OCI-LY1 (cell line): ENCODE measurements around the gene CEP85L.

Experiments used
- H2AFZ ChIP-seq: fragments of 200-600 bp; sonication (generic), shearing (Covaris generic); 2 replicates; pipeline ENCODE4 v1.6.0; 2014; ENCODE audit warnings: antibody characterized with exemption, mild to moderate bottlenecking, low read length
- H3F3A ChIP-seq: fragments of 200-600 bp; sonication (generic), shearing (Covaris generic); 2 replicates; pipeline ENCODE4 v1.6.0; 2014; ENCODE audit warnings: mild to moderate bottlenecking, antibody characterized with exemption, low read length, moderate library complexity; ENCODE audit not compliant: insufficient read depth
- H3K27ac ChIP-seq: fragments of 200-600 bp; sonication (generic); 2 replicates; pipeline ENCODE4 v1.5.1; 2014; ENCODE audit warnings: low read length, mixed run types, mild to moderate bottlenecking, low read depth; ENCODE audit not compliant: poor library complexity, severe bottlenecking
- H3K27me3 ChIP-seq: fragments of 200-600 bp; sonication (generic); 2 replicates; pipeline ENCODE4 v1.6.0; 2014; ENCODE audit warnings: antibody characterized with exemption, mild to moderate bottlenecking, low read length, moderate library complexity; ENCODE audit not compliant: insufficient read depth
- H3K36me3 ChIP-seq: fragments of 200-600 bp; sonication (generic); 2 replicates; pipeline ENCODE4 v1.6.1; 2014; ENCODE audit warnings: mild to moderate bottlenecking, antibody characterized with exemption, low read length, moderate library complexity, mixed read lengths; ENCODE audit not compliant: insufficient read depth
- H3K4me1 ChIP-seq: fragments of 200-600 bp; sonication (generic); 2 replicates; pipeline ENCODE4 v1.5.1; 2014; ENCODE audit warnings: mild to moderate bottlenecking, low read length, moderate library complexity; ENCODE audit not compliant: insufficient read depth, severe bottlenecking
- H3K4me2 ChIP-seq: fragments of 200-600 bp; sonication (generic), shearing (Covaris generic); 2 replicates; pipeline ENCODE4 v1.6.1; 2014; ENCODE audit warnings: low read length
- H3K4me3 ChIP-seq: fragments of 200-600 bp; sonication (generic); 2 replicates; pipeline ENCODE4 v1.5.1; 2014; ENCODE audit warnings: low read length, low read depth, mild to moderate bottlenecking, mixed read lengths; ENCODE audit not compliant: poor library complexity, severe bottlenecking
- H3K79me2 ChIP-seq: fragments of 200-600 bp; shearing (Covaris generic); 2 replicates; pipeline ENCODE4 v1.6.1; 2016; ENCODE audit warnings: mixed run types, low read length, mixed read lengths; ENCODE audit not compliant: insufficient read depth
- H3K9ac ChIP-seq: fragments of 200-600 bp; sonication (generic), shearing (Covaris generic); 2 replicates; pipeline ENCODE4 v1.6.1; 2014; ENCODE audit warnings: mild to moderate bottlenecking, low read length, mixed read lengths
- H3K9me2 ChIP-seq: fragments of 200-600 bp; sonication (generic), shearing (Covaris generic); 2 replicates; pipeline ENCODE4 v1.6.1; 2014; ENCODE audit warnings: low read depth, mild to moderate bottlenecking, low read length, mixed read lengths
- H3K9me3 ChIP-seq: fragments of 200-600 bp; shearing (Covaris generic); 2 replicates; pipeline ENCODE4 v1.6.1; 2014; ENCODE audit warnings: low read length, mixed read lengths
- H4K20me1 ChIP-seq: fragments of 200-600 bp; sonication (generic), shearing (Covaris generic); 2 replicates; pipeline ENCODE4 v1.6.0; 2016; ENCODE audit warnings: mild to moderate bottlenecking, low read length; ENCODE audit not compliant: insufficient read depth
- EZH2 ChIP-seq: fragments of 200-600 bp; sonication (generic), shearing (Covaris generic); IDR thresholded peaks from 2 replicates; pipeline ENCODE4 v1.8.0; 2017; ENCODE audit warnings: borderline replicate concordance, mixed run types, mild to moderate bottlenecking, antibody characterized with exemption, low read length, moderate library complexity, mixed read lengths
- TF ChIP-seq, protein P1 (sequence below): fragments of 200-600 bp; sonication (generic), shearing (Covaris generic); IDR thresholded peaks from 2 replicates; pipeline ENCODE4 v1.5.1; 2017; ENCODE audit warnings: mild to moderate bottlenecking, antibody characterized with exemption, low read length, moderate library complexity, mixed read lengths

The CEP85L gene

DNA sequence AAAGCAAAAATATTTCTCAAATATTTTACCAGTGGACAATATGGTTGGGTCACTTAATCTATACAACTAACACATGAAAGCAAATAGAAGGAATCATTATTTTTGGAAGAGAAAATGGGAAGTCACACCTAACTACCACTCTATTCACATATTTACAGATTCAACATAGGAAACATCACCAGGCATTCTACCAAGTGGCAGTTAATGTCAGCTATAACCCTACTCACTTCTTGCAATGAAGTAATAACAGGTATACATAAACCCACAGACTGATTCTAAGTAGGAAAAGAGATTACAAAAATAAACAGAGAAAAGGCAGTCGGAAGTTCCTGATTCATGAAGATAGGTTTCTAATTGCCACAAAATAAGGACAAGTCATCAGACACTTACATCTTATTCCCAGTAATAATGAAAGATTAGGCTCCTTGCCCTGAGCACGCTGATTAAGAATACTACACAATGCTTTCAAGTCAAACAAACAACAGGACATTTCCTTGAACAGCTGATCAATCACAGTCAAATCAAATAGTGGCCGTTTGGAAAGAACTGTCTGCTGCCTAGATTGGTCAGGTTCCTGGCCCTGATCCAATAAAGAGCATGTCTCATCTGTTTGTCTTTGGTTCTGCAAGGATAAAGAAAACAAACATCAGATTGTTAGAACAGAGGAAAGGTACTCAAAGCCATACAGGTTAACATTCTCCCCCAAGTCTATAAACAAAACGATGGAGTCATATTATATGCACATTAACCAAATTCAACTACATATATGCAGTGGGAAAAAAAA, 182.5 kb downstream of the CEP85L start:
- Histone ChIP-seq H3K4me3 (no peak overlapping the region), H3K4me2 (no peak overlapping the region), H3K9ac (no peak overlapping the region), H3K9me2 (no peaks in the 10 kb centered on the region), H3K79me2 (no peaks in the 10 kb centered on the region; the same call in 1 of the 2 replicates), H3K27me3 (no peaks in the 10 kb centered on the region), H4K20me1 (no peaks in the 10 kb centered on the region), H3K27ac (no peak overlapping the region), H3K36me3 (0 out of 2 replicates have a peak, but pooled peaks cover 4% of the 10 kb centered on the region), H2AFZ (no peak overlapping the region), H3K9me3 (no peaks in the 10 kb centered on the region), H3F3A (no peaks in the 10 kb centered on the region), H3K4me1 (no peaks in the 10 kb centered on the region)
- TF ChIP-seq, protein P1, sequence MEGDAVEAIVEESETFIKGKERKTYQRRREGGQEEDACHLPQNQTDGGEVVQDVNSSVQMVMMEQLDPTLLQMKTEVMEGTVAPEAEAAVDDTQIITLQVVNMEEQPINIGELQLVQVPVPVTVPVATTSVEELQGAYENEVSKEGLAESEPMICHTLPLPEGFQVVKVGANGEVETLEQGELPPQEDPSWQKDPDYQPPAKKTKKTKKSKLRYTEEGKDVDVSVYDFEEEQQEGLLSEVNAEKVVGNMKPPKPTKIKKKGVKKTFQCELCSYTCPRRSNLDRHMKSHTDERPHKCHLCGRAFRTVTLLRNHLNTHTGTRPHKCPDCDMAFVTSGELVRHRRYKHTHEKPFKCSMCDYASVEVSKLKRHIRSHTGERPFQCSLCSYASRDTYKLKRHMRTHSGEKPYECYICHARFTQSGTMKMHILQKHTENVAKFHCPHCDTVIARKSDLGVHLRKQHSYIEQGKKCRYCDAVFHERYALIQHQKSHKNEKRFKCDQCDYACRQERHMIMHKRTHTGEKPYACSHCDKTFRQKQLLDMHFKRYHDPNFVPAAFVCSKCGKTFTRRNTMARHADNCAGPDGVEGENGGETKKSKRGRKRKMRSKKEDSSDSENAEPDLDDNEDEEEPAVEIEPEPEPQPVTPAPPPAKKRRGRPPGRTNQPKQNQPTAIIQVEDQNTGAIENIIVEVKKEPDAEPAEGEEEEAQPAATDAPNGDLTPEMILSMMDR: no peak
- TF ChIP-seq EZH2: no peak

DNA sequence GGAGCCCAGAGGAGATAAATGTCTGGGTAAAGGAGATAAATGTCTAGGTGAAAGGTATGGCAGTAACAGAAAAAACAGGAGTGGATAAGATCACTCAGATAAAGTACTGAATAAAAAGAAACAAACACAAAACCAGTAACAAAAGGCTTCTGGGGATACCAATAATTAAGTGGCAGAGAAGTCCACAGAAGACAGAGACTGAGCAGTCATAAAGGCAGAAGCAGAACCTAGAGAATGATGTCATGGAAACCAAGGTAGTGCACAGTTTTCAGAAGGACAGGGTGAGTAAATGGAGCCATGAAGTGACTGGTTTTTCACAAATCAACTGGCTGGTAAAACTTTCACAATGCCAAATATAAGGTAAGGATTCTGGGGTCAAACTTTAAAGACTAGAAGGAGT, 184.2 kb downstream of the CEP85L start:
- Histone ChIP-seq H3K4me2 (no peak overlapping the region), H2AFZ (no peak overlapping the region), H3F3A (no peaks in the 10 kb centered on the region), H3K4me1 (no peaks in the 10 kb centered on the region), H3K27ac (no peak overlapping the region), H3K27me3 (no peaks in the 10 kb centered on the region), H3K9me2 (no peaks in the 10 kb centered on the region), H3K4me3 (no peak overlapping the region), H3K36me3 (0 out of 2 replicates have a peak, but pooled peaks cover 4% of the 10 kb centered on the region), H3K9ac (no peak overlapping the region), H3K79me2 (no peaks in the 10 kb centered on the region; the same call in 1 of the 2 replicates), H3K9me3 (no peaks in the 10 kb centered on the region), H4K20me1 (no peaks in the 10 kb centered on the region)
- TF ChIP-seq, protein P1: no peak
- no peak for TF ChIP-seq EZH2

DNA sequence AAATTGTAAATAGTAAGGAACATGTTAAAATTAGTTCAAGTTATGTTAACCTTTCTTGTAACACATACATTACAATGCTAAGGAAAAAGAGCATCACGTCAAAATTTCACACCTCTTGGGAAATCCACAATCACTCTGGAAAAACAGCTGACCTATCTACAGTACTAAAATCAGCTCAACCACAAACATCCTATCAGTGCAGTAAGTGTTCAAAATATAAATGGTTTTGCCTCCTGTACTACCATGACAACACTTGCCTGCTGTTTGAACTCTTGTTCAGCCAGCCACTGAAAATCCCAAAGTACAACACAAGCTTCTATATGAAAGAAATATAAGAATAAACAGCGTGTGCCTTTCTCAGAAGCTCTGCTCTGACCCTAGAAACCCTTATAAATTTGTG, 186.8 kb downstream of the CEP85L start:
- Histone ChIP-seq H2AFZ (no peak overlapping the region), H3F3A (no peaks in the 10 kb centered on the region), H3K4me3 (no peak overlapping the region), H3K27ac (no peak overlapping the region), H3K4me2 (no peak overlapping the region), H3K9ac (no peak overlapping the region), H3K79me2 (no peaks in the 10 kb centered on the region), H3K27me3 (no peaks in the 10 kb centered on the region), H3K36me3 (0 out of 2 replicates have a peak, but pooled peaks cover 4% of the 10 kb centered on the region), H3K4me1 (no peaks in the 10 kb centered on the region), H3K9me2 (no peaks in the 10 kb centered on the region), H3K9me3 (no peaks in the 10 kb centered on the region), H4K20me1 (no peaks in the 10 kb centered on the region)
- TF ChIP-seq, protein P1: no peak
- no peak for TF ChIP-seq EZH2
